Right kidney (tissue), 1 donor: ENCODE measurements around the gene ZMIZ1.
A peak's percentile ranks its signal among the peaks of the same experiment; 100 is the strongest.

Experiments
- DNase-seq: peaks from one replicate; pipeline ENCODE4 v3.0.0-alpha.2; 2016

Gene ZMIZ1

DNA sequence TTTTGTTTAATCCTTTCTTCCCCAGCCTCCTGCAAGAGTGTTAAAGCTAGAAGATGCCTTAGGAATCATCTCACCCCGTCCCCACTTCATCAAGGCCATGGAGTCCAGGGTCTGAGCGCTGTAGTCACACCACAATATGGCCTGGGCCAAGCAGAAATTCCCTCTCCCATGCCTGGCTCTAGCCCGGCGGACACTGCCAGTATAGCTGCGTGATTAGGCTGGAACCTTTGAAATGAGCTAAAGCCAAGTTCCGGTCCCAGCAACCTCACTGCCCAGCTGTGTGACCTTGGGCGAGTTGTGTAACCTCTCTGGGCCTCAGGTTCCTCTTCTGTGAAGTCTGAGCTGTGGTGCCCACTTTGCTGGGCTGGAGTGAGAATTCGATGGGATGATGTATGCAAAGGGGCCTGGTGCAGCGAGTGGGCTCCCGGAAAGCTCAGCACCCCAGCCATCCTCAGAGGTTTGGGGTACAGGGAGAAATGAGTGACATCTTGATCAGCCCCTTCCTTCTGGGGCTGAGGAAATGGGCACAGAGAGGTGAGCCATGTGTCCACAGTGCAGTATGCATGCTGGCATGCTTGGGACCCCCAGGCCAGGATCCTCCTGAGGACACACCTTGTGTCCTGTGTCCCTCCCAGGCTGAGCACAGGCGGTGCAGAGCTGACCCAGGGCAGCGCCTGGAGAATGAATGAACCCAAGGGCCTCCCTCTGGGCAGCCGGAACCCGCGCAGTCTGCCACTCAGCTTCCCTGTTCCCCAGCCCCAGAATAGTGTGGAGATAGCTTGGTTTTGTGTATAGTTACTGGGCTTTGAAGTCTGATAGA lies 118.6 kb downstream of the ZMIZ1 start:
- no peak for DNase-seq

DNA sequence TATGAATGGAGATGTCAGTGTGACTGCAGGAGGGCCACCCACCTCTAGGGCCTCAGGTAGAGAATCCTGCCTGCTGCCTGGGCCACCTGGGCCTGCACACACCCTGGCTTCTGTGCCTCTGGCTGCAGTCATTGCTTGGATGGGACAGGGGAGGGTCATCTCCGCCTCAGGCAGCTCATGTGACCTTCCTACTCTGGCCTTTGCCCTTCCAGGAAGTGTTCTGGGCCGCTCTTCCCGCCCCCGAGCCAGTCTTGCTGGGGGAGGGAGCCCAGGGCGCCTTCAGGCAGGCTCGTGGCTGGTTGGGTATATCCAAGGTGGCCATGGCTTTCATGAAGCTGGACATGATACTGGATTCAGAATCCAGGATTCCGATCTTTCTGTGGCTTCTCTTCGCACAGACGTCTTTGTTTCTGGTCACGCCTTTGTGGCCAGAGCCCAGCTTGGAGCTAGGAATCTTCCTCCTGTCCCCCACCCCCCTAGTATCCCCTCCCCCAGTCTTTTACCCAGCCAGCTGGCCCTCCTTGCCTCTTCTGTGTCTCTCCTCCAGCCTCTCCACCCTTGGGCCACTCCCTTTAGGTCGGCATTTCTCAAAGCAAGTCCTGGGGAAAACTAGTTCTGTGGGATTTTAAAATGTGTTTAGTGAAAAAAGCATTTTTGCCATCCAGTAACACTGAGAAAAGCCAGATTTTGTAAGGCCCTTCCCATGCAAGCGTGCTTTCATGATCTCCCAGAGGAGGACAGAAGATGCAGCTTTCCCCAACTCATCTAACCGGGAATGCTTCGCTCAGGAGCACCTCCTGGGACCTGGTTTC lies 119.6 kb downstream of the ZMIZ1 start:
- DNase-seq: no peak

DNA sequence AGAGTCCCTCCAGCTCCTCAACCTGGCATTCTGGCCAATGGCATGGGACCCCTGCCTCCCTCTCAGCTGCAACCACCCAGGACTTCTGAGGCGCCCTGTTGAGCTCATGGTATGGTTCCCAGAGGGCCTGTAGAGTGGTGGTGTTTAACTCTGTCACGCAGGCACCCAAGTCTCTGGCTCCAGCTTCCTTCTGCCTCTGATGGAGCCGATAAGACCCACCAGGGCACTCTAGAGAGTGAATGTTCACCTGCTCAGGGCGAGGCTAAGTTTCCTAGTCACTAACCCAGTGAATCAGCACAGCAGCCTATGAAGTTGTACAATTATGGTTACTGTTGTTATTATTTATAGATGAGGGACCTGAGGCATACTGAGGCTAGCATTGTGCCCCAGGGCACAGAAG lies 120.4 kb downstream of the ZMIZ1 start:
- DNase-seq: no peak

DNA sequence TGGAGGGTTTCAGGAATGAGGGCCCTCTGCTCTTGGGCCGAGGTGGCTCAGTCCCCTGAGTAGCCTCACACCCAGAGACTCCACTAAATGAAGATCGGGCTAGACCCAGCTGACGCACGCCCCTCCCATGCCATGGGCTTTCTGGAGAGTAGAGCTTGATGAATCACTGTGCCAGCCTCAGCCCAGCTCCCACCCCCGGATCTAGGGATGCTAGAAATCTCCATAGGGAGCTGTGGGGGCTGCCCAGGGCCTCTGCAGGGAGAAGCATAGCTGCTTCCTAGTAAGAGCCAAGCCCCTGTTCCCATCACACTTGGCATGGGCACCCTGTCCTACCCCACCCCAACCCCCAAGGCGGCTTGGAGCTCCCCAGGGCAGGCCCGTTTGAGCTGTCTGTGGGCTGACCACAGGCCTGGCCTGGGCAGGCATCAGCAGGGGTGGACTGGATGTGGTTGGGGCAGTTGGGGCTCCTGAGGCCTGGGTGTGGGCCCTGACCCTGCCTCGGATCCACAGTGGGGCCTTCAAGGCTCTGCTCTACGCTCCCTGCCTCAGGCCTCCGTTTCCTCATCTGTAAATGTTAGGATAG lies 121.2 kb downstream of the ZMIZ1 start:
- no peak for DNase-seq

DNA sequence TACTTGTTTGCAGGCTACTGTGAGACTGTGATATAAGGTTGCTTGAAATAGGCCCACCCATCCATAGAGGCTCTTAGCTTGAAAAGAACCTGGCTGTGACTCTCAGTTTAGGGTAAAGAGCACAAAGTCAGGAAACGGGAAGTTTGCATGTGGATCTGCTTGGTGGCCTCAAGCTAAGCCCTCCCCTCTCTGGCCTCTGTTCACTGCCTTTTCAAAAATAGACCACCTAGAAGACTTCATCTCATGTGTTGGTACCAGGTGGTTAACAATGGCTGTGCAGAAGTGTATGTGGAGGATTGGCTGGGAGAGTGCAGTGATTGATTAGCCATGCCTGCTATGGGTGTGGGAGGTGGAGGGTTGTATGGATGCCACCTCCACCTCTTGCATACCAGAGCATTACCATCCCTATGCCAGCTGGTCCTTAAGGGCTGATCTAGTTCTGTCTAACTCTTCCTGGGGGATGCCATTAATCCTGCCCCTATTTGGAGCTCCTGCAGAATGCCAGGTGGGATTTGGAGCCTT lies 122.0 kb downstream of the ZMIZ1 start:
- DNase-seq: no peak

DNA sequence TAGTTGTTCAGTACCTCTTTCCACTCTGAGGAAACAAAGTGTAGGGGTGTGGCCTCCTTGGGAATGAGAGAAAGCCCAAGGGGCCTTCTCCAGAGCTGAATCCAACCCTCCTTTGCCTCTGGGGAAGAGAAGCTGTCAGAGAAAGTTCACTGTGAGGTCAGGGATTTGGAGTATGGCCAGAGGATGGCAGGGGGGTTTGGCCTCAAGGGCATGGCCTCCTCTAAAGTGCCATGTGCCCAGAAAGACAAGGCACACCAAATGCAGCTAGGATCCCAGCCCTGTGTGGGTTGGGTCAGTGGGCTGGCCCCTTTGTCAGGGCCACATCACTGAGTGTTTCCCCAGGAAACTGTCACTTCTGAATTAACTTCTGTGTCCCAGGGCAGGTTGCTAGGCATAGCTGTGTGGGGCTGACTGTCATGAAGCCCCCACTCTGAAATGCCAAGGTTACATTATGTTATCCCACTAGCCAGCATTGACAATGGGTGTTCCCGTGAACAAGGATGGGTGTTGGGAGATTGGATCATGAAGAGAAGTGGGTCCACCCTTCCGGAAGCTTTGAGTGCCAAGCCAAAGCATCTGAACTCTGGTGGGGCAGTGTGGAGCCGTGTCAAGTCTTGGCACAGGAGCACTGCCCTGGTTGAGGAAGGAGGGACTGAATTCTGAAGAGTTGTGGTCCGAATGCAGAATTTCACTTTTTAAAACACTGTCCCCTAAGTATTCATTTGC lies 123.3 kb downstream of the ZMIZ1 start:
- no peak for DNase-seq

DNA sequence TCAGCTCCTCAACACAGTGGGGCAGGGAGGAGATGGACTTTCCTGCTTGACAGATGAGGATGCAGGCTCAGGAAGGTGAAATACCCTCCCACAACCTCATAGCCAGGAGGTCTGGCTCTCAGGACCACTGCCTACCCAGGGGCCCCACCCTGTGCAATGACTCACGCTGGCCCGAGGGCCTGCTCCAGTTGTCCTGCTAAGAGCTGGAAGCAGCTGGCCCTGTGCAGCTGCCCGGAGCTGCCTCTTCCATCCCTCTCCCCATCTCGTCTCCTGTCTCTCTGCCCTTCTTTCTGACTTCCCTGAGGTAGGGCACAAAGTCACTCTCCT lies 123.9 kb downstream of the ZMIZ1 start:
- DNase-seq: no peak

DNA sequence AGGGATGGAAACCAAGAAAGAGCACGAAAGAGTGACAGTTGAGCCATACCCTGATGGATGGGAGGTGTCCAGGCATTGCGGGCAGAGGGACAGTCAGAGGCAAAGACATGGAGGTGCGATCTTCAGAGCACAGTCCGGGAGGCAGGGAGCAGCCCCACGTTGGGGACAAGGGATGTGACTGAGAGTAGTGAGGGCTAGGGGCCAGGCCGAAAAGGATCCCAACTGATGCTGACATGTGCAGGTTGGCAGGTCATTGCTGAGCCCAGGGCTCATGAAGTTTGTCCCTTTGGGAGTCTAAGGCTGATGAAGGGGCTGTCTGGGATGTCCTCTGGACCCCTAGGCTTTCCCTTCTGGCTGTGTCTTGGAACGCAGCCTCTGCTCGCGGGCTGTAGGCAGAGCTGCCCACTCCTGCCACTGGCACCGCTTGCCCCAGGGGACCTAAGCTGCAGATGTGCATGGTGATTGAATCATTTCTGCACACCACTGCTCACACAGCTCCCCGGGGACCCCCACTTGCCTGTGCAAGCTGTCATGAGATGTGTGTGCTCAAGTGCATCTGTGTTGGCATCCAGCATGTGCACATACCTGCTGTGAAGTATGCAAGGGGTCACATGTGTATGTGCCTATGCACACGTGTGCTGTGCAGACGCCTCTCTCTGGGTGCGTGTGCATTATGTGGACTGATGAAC lies 125.1 kb downstream of the ZMIZ1 start:
- no peak for DNase-seq

DNA sequence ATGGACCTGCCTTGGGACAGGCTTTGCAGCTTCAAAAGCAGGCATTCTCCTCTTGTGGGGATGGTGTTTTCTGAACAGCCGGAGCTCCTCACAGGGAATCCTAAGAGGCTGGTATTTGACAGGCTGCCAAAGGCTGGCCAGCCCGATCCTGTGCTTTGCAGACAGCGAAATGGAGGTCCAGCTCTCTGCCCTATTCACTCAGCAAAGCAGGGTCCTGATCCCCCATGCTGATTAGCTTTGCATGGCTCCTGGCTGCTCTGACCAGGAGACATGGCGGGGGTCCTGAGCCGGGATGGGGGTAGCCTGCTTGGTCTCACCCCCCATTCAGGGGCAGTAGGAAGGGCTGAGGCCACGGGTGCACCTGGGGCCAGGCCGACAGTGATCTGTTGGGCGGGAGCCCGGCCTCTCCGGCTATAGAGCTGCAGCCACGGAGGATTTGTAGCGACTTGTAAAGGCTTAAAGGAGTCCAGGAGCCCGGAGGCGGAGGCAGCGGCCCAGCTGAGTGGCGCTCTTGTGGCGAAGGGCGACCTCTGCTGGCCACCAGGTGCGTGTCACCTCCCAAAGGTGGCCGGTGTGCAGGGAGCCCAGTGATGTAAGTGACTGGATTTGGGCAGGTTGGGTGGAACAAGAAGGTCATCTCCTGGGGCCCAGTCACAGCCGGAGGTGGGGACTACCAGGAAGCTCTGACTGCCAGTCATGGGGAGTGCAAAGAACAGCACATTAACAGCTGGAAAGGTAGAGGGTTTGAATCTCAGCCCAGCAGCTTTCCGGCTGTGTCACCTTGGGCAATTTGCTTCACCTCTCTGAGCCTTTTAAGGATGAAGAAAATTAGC lies 126.5 kb downstream of the ZMIZ1 start:
- DNase-seq: peak; percentile 84

DNA sequence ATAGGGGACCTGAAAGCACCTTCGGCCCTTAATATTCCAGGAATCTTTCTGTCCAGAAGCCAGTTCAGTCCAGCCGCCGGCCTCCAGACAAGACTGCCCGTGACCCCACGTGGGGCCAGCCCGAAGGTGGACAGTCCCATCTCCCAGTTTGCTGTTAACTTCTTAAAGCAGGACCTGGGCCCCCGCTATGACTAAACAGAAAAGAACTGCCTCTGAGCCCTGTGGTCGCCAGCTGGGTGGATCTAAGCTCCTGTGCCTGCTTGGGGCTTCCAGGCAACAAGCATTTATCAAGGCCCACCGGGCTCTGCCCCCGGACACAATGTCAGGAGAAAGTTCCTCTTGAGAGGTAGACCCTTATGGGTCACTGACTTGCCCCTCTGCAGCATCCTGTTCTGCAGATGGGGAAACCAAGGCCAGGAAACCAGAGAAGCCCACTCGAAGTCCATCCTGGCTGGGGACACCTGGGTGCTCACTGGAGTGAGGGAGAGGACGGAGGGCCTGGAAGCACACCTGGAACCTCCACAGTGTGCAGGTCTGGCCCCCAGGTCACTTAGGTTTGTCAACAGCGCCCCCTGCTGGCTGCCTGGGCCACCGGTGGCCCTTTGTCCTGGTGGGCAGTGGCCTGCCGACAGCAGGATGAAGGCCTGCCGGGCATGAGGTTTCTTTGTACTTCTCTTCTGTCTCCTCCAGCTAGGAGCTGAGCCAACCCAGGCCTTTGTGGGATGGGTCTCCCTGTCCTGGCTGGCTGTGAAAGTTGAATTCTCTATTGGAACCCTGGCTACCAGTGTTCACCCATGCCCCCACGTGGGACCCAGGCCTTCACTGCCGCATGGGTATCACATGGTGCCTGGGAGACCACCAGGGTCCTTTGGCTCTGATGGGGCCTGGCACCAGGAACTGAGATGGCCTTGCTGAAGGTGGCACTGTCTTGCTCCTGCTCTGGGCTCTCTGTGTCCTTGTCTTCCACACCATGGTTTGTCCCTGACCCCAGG lies 128.0 kb downstream of the ZMIZ1 start:
- peak; percentile 72 for DNase-seq

DNA sequence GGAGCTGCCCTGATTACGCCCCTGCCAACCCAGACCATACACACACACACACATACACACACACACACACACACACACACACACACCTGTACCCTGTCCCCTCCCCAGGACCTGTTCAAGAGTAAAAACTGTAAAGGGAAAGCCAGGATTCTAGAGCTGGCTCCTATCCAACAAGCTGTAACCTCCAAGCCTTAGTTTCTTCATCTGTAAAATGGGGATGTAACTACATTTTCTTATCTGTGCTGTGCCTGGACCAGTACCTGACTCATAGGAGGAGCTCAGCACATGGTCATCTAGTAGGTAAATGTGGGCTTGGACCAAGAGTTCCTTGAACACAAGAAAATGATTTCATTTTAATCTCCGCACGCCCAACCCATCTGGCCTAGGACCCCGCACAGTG lies 128.8 kb downstream of the ZMIZ1 start:
- DNase-seq: no peak

DNA sequence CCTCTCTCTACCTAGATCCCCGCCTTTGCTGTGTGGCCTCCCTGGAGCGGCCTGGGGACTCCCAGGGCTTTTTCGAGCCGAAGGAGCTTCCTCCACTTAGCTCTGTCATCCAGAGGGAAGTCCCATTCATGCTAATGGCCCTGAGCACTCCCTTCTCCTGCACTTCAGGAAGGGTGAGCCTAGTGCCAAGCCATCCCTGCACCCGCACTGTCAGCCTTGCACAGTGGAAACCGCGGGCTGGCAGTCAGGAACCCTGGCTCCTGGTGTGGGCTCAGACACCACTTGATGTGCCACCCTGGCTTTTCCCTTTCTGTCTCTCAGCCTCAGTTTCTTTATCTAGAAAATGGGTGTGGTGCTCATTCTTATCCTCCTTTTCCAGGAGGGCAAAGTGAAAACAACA lies 131.6 kb downstream of the ZMIZ1 start:
- no peak for DNase-seq

DNA sequence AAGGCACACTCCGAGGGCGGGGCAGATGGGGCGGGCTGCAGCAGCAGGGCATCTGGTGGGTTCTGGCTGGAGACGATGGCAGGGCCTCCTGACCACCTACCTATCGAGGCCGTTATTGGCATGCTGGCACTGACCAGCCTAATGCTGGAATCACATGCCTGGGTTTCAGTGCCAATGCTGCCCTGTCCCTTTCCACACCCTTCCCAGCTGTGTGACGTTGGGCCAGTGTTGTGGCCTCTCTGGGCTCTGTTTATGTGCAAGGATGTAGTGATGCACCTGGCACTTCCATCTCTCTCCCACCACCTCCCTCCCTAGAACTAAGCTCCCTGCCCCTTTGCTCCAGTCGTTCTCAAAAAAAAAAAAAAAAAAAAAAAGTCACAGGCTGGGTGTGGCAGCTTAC lies 132.9 kb downstream of the ZMIZ1 start:
- no peak for DNase-seq

DNA sequence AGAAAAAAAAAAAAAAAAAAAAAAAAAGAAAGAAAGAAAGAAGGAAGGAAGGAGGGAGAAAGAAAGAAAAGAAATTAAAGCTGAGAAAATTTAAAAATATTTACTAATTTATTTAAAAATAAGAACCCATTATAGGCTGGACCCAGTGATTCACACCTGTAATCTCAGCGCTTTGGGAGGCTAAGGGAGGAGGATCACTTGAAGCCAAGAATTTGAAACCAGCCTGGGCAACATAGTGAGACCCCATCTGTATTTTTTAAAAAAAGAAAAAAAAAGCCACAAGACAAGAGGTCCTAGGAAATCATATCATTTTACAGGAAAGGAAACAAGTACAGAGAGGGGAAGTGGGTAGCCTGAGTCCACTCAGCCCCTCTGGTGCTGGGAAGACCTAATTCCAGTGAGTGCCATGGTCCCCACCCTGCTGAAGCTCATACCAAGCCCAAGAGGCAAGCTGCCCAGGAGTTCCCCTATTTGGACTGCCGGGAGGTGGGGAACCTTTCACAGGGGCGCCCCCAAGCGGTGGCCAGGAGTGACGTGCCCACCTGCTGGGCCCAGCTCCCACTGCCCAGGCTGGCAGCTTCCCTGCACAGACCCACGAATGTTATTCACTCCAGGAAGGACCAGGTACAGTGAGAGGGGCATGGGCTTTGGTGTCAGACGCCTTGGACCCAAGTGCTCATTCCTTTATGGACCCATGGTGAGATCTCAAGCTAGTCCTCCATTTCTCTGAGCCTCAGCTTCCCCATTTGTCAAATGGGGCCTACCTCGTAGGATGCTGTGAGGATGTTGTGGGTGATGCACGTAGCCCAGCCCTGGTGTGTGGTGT lies 133.6 kb downstream of the ZMIZ1 start:
- peak; percentile 59 for DNase-seq

DNA sequence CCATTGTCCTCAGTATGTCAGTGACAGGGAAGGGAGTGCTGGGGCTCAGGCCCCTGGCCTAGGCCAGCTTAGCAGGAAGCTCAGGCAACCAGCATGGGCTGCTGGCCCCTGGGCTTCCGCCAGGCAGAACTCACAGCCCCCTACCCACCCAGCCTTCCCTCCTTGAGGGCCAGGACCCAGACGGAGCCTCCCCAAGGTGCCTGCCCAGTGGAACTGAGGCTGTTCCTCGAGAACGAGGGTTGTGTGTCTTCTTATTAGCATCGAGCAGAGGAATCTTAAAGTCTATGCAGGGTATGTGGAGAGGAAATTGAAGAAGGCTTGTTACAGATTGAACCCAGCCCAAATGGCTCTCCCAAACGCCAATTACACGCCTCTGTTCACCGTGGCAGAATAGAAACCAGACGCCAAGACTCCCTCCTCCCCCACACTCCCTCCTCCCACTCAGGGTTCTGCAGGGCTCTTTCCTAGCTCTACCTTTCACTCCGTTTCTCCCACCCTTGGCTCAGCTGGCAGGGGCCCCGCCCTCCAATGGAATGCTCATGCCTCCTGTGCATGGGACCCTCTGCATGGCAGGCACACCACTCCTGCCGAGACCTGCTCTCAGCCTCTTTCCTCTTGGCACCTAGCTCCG lies 134.4 kb downstream of the ZMIZ1 start:
- peak; percentile 61 for DNase-seq

DNA sequence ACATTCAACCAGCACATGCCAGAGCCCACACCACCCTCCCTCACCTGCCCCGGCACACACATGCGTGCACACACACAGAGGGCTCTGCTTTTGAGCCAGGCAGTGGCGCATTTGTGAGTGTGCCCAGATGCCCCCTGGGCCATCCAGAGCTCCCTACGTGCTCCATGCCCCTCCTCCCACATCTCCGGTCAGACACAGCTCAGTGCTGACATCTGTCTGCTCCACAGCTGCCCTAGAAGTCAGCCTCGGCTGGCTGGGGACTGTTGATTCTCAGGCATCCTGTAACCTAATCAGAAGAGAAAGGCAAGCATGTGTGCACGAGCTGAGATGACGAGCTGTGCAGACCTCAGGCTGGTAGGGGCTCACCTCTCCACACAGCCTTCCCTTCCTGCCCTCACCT lies 135.1 kb downstream of the ZMIZ1 start:
- DNase-seq: no peak

DNA sequence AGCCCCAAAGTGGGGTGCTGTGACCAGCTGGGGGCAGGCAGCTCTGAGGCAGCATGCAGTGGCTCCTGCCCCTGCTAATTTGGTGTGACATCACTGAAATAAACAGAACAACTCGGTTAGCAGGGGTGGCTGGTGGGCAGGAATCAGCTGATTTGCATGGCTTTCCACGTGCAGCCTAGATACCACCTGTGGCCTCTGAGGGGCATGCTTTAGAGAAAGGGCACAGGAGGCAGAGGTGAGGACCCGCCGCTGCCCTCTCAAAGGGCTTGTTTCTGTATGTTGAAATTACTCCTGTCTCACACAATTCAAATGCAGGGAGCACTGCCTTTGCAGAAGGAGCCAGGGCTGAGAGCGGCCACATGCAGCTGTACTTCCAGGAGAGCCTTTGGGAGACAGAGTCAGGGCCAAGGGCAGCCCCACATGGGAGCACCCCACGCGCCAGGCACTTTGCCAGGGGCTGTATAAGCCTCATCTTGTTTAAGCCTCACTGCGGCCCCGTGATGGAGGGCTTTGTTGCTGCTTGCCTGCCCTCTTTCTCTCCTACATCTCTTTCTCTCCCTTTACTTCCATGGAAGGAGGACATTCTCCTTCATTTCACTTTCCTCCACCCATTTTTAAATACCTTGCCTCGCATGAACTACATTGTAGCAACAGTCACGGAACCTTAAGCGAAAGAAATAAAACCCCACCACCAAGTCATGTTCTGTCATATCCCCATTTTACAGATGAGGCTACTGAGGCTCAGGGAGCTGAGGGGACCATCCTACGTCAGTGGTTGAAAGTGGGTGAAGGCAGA lies 137.7 kb downstream of the ZMIZ1 start:
- no peak for DNase-seq

DNA sequence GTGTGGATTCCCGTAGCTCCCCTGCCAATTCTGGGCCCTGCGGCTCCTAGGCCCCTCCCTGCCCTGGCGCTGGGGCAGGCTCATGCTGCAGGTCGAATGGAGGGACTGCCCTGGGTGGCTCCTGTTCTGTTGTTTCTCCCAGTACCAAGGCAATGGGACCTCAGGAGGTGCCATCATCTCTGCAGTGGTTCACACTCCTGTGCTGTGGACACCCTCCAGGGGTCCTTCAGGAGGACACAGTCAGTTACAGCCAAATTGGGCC lies 138.3 kb downstream of the ZMIZ1 start:
- no peak for DNase-seq
